NB4 (cell line): ENCODE measurements around the gene CCDC136.
A peak's percentile ranks its signal among the peaks of the same experiment; 100 is the strongest.

Experiments used
- DNase-seq: peaks from one replicate; pipeline ENCODE4 v3.0.0; 2010; ENCODE audit warnings: low read depth
- H3K4me3 ChIP-seq: one replicate; pipeline ENCODE4 v1.5.1; 2011; ENCODE audit warnings: mild to moderate bottlenecking, low read depth, low read length, moderate library complexity
- CTCF ChIP-seq: IDR thresholded peaks from one replicate; pipeline ENCODE4 v1.5.1; 2012; ENCODE audit warnings: low read depth, low read length
- MYC ChIP-seq: IDR thresholded peaks from 2 replicates; pipeline ENCODE4 v1.6.1; 2011; ENCODE audit warnings: low read depth, low read length
- POLR2A ChIP-seq: IDR thresholded peaks from 2 replicates; pipeline ENCODE4 v1.6.1; 2011; ENCODE audit warnings: mild to moderate bottlenecking; ENCODE audit not compliant: insufficient read length; ENCODE audit errors: extremely low read depth
- TF ChIP-seq, protein P1 (sequence below): IDR thresholded peaks from 2 replicates; pipeline ENCODE4 v1.6.1; 2011; ENCODE audit warnings: low read depth, low read length

The CCDC136 gene

DNA sequence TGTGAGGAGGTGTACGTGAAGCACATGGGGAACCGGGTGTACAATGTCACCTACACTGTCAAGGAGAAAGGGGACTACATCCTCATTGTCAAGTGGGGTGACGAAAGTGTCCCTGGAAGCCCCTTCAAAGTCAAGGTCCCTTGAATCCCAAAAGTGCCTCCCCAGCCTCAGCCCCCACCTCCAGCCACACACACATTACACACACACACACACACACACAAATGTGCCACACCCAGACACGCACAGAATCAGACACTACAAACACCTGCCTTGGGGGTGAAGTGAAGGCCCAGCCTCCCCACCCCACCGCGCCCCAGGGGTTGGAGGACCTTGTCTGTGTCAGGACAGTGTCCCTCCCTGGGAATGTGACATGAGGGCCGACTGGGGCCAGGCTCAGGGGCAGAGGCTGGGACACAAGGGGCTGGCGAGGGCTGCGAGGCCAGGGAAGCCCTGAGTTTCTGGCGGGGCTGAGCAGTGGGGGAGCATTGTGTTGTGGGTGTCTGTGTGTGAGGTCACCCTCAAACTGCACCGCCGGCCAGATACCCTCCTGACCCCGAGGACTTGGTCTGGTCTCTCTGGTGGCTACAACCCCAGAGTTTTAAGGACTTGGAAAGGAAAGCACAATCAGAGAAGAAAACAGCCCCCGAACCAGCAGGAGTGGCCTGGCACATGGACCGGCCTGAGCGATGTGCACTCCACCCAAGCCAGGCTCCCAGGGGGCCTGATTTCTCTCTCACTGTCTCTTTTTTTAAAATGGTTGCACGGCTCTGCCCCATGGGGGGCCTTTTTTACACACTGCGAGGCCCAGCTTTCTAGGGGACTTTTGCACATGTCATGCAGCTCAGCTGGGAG lies 66.8 kb downstream of the CCDC136 start:
- peak; percentile 36 for DNase-seq
- H3K4me3 ChIP-seq: no peak overlapping the region
- TF ChIP-seq CTCF (no peak), MYC (no peak)

GRCh38 chr7:128859232-128860157 lies 67.7 kb downstream of the CCDC136 start:
- no peak for TF ChIP-seq CTCF
- no peak for TF ChIP-seq MYC
- no peak for TF ChIP-seq POLR2A
- TF ChIP-seq, protein P1, sequence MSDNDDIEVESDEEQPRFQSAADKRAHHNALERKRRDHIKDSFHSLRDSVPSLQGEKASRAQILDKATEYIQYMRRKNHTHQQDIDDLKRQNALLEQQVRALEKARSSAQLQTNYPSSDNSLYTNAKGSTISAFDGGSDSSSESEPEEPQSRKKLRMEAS: no peak
- H3K4me3 ChIP-seq: no peak overlapping the region
- DNase-seq: peak; percentile 33

DNA sequence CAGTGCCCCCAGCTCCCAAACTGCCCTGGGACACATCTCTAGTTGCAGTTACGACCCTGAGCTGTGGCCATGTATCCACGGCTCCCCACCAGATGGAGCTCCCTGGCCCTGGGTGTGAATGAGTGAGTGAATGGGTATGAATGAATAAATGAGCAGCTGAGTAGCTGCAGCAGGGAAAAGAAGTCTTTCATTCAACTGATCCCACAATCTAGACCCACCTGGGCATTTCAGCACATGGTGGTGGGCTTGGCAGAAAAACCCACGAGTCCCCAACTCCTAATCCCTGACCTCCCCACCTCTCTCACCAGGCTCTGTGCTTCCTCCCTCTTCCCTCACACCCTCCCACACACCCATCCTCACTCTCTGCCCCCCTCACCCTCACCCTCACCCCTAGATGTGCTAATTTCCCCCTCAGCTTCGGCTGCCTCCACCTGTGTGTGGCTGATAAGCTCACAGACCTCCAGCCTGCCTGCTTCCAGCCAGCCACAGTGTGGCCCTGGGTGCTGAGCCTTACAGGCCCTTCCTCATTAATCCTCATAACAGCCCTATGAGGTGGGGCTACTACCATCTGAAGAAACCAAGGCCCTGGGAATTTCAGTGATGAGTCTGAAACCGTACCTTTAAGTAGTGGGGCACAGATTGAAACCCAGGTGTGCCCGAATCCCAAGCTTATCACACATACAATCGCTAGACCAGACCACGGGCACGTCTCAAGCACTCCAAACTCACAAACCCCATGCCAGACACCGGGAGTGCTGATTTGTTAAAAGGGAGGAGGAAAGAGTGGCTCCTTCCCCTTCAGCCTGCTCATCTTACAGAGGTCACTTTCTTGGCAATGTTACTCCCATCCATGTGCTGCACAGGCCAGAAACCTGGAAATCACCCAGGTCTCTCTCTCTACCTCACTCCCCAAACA lies 68.6 kb downstream of the CCDC136 start:
- TF ChIP-seq, protein P1: no peak
- TF ChIP-seq CTCF (peak; percentile 42), MYC (no peak)
- H3K4me3 ChIP-seq: no peak overlapping the region
- DNase-seq: peak; percentile 52

DNA sequence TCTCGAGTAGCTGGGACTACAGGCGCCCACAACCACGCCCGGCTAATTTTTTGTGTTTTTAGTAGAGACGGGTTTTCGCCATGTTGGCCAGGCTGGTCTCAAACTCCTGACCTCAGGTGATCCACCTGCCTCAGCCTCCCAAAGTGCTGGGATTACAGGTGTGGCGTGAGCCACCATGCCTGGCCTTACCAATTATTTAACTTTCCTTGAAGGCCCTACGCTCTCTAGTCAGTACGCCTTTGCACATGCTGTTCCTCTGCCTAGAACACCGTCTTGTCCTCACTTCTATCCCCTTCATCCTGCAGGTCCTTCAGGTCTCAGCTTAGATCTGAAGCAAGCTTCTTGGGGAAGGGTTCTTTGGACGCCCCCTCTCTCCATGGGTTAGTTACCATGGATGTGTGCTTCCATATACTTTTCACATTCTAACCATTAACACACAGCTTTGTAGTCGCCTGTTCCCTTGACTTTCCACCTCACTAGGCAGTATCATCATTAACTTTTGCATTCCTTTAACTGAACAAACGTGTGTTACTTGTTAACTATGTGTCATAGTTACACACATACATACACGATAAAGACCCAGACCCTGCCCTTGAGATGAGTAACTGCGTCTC lies 70.3 kb downstream of the CCDC136 start:
- H3K4me3 ChIP-seq: peak overlapping the region; percentile 91

More for the DNA sequence above, 70.3 kb downstream of the CCDC136 start:
- TF ChIP-seq MYC (no peak), CTCF (no peak), POLR2A (no peak)
- TF ChIP-seq, protein P1: no peak
- peak; percentile 28 for DNase-seq
